ENCODE results near the gene DSC2. TPM values are rescaled to one million over a fixed set of nuclear protein-coding genes. Genes with fewer than 3 reads are reported as not detected.

The DSC2 gene
- total and polyA plus RNA-seq, 8 donors: 0.58 to 47.0 (median 9.2) TPM

- no peak for DNase-seq
- no peaks in the 10 kb centered on the region for H3K9me3 ChIP-seq
- 82 to 93% (median 91%) methylated on average over 3 of the region's 3 CpGs for WGBS, 5 donors
- intact Hi-C loops (cut with DNase I; ENCODE audit: low total_unique reads): no loop called here
- no peak overlapping the region for H3K4me3 ChIP-seq
- H3K27me3 ChIP-seq: peaks cover 0 to 20% (median 0%) of the 10 kb centered on the region in 3 donors
- peaks cover 5 to 18% (median 15%) of the 10 kb centered on the region in 4 donors for H3K4me1 ChIP-seq
- no peak overlapping the region for H3K27ac ChIP-seq
- no peaks in the 10 kb centered on the region for H3K36me3 ChIP-seq
- TF ChIP-seq POLR2A (IDR thresholded peaks at IDR 0.05) (no peak), POLR2AphosphoS5 (IDR thresholded peaks at IDR 0.05) (no peak), EP300 (IDR thresholded peaks at IDR 0.05) (no peak)
- TF ChIP-seq, protein P1, sequence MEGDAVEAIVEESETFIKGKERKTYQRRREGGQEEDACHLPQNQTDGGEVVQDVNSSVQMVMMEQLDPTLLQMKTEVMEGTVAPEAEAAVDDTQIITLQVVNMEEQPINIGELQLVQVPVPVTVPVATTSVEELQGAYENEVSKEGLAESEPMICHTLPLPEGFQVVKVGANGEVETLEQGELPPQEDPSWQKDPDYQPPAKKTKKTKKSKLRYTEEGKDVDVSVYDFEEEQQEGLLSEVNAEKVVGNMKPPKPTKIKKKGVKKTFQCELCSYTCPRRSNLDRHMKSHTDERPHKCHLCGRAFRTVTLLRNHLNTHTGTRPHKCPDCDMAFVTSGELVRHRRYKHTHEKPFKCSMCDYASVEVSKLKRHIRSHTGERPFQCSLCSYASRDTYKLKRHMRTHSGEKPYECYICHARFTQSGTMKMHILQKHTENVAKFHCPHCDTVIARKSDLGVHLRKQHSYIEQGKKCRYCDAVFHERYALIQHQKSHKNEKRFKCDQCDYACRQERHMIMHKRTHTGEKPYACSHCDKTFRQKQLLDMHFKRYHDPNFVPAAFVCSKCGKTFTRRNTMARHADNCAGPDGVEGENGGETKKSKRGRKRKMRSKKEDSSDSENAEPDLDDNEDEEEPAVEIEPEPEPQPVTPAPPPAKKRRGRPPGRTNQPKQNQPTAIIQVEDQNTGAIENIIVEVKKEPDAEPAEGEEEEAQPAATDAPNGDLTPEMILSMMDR (IDR thresholded peaks at IDR 0.05): no peak
Measured at GRCh38 chr18:31105733-31106132, 3.5 kb upstream of the DSC2 start.

- peaks cover 5 to 26% (median 17%) of the 10 kb centered on the region in 4 donors for H3K4me1 ChIP-seq
- H3K27ac ChIP-seq: no peak overlapping the region
- TF ChIP-seq EP300 (IDR thresholded peaks at IDR 0.05) (no peak), POLR2AphosphoS5 (IDR thresholded peaks at IDR 0.05) (no peak), POLR2A (IDR thresholded peaks at IDR 0.05) (no peak)
- TF ChIP-seq, protein P1 (IDR thresholded peaks at IDR 0.05): no peak
- intact Hi-C loops (cut with DNase I; ENCODE audit: low total_unique reads): no loop called here
- no peak for DNase-seq
- WGBS, 5 donors: 65 to 81% (median 79%) methylated on average over 3 of the region's 3 CpGs
- no peaks in the 10 kb centered on the region for H3K36me3 ChIP-seq
- no peak overlapping the region for H3K4me3 ChIP-seq
- peaks cover 0 to 31% (median 0%) of the 10 kb centered on the region in 3 donors for H3K27me3 ChIP-seq
- H3K9me3 ChIP-seq: no peaks in the 10 kb centered on the region
Measured at GRCh38 chr18:31104444-31104843, 2.2 kb upstream of the DSC2 start.

DNA sequence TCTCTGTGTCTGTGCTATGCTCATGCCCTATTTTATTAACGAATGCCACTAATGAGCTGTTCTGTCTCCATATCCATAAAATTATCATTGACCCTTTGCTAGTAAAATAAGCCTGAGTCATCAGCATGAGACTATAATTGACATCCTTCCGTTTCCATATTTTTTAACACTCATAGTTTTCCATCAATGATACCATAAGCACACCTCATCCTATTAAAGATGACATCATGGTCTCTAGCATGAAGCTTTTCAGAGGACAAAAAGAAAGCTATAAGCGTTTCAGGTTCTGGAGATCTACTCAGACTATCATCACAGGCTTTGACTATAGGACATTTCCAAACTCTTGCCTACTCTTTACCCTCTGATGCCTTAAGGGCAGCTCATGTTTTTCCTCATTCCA lies 1.2 kb upstream of the DSC2 start:
- no peaks in the 10 kb centered on the region for H3K36me3 ChIP-seq
- 73 to 76% (median 73%) methylated on average over 3 of the region's 3 CpGs for WGBS, 5 donors
- peaks cover 5 to 26% (median 17%) of the 10 kb centered on the region in 4 donors for H3K4me1 ChIP-seq
- no peak for TF ChIP-seq EP300 (IDR thresholded peaks at IDR 0.05)
- TF ChIP-seq POLR2AphosphoS5 (IDR thresholded peaks at IDR 0.05): no peak
- no peak for TF ChIP-seq POLR2A (IDR thresholded peaks at IDR 0.05)
- TF ChIP-seq, protein P1 (IDR thresholded peaks at IDR 0.05): no peak
- H3K27ac ChIP-seq: no peak overlapping the region
- peaks cover 0 to 33% (median 0%) of the 10 kb centered on the region in 3 donors for H3K27me3 ChIP-seq
- no peak overlapping the region for H3K4me3 ChIP-seq
- no peak for DNase-seq
- no peaks in the 10 kb centered on the region for H3K9me3 ChIP-seq
- intact Hi-C loops (cut with DNase I; ENCODE audit: low total_unique reads): no loop called here

DNA sequence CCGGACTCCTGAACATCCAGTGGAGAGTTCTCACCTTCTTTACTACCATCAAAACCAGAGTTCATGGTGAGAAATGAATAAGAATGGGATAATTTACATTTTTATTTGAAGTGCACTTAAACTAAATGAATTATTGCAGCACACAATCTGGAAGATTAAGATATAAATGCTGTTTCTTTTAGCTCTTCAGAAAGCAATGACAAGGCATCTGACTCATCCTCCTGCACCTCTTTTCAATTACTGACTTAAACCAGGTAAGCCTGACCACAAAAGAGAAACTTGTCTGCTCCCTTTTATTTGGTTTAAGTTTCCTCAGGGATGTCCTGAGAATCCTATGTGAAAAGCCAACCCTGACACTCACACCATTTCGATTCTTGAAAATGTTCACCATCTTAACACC lies 720 bp upstream of the DSC2 start:
- no peaks in the 10 kb centered on the region for H3K9me3 ChIP-seq
- peaks cover 0 to 33% (median 0%) of the 10 kb centered on the region in 3 donors for H3K27me3 ChIP-seq
- no peaks in the 10 kb centered on the region for H3K36me3 ChIP-seq
- no peak for DNase-seq
- WGBS, 5 donors: 72 to 86% (median 77%) methylated on average over 2 of the region's 2 CpGs
- no peak overlapping the region for H3K27ac ChIP-seq
- H3K4me3 ChIP-seq: no peak overlapping the region
- intact Hi-C loops (cut with DNase I; ENCODE audit: low total_unique reads): no loop called here
- TF ChIP-seq POLR2AphosphoS5 (IDR thresholded peaks at IDR 0.05): no peak
- TF ChIP-seq, protein P1 (IDR thresholded peaks at IDR 0.05): no peak
- TF ChIP-seq EP300 (IDR thresholded peaks at IDR 0.05): no peak
- no peak for TF ChIP-seq POLR2A (IDR thresholded peaks at IDR 0.05)
- H3K4me1 ChIP-seq: peaks cover 5 to 26% (median 17%) of the 10 kb centered on the region in 4 donors
